Spleen (tissue), 7 donors: ENCODE data around the gene PDGFA.

Experiments
- POLR2A ChIP-seq, 3 donors: fragments of 450-650 bp; IDR thresholded peaks; one replicate each; pipeline ENCODE4 v1.5.1; 2017; ENCODE audit warnings: antibody characterized with exemption in 3 of 3, mild to moderate bottlenecking in 1 of 3
- TF ChIP-seq, protein P1 (sequence below), 11 experiments: fragments of 200-600 bp in 7 of 11; fragments of 450-650 bp in 4 of 11; sonication (generic) in 4 of 11; IDR thresholded peaks in 8 of 11; conservative IDR thresholded peaks in 3 of 11; 1 replicate in 7 of 11; 2 replicates in 4 of 11; pipeline versions ENCODE4 v1.4.0 to v1.8.0; 2016 to 2021; ENCODE audit warnings: antibody characterized with exemption in 11 of 11, inconsistent platforms in 4 of 11, mild to moderate bottlenecking in 1 of 11
- donor health status: DM: no; HTN: no; CAD: no; lungs with moderate emphysema.
- donor health status: DM: no; HTN: no; CAD: no.
- donor health status: DM: no; HTN: no; CAD: no.

DNA sequence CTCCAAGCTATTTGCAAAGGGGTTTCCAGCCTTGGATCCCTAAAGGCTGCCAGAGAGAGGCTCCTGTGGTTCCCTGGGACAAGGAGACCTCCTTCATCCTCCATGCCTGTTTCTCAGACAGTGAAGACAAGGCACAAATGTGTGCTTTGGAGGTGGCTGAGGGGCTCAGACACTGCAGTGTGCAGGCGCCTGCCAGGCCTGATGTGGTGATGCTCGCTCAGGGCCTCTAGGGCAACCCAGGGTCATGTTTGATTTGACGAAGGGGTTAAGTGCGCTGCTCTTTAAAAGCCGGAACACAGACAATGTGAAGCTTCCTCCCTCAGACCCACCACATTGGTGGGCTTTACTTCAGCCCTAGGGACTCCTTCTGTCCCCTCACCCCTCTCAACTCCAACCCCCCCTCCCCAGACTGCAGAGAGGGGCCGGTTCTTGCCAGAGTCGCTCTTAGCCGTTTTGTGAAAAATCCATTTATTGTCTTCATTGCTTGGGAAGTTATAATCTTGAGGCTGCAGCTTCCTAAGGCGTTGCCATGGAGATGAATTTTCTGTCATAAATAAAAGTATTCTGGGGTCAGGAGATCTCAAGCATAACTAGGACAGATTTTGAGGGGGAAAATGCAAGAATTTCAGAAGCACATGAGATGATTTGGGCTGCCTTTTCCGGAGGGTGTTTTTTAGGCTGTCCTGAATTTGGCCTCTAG is 35.8 kb downstream of the PDGFA start:
- TF ChIP-seq POLR2A (IDR thresholded peaks at IDR 0.05) = no peak
- TF ChIP-seq, protein P1, sequence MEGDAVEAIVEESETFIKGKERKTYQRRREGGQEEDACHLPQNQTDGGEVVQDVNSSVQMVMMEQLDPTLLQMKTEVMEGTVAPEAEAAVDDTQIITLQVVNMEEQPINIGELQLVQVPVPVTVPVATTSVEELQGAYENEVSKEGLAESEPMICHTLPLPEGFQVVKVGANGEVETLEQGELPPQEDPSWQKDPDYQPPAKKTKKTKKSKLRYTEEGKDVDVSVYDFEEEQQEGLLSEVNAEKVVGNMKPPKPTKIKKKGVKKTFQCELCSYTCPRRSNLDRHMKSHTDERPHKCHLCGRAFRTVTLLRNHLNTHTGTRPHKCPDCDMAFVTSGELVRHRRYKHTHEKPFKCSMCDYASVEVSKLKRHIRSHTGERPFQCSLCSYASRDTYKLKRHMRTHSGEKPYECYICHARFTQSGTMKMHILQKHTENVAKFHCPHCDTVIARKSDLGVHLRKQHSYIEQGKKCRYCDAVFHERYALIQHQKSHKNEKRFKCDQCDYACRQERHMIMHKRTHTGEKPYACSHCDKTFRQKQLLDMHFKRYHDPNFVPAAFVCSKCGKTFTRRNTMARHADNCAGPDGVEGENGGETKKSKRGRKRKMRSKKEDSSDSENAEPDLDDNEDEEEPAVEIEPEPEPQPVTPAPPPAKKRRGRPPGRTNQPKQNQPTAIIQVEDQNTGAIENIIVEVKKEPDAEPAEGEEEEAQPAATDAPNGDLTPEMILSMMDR (IDR thresholded peaks at IDR 0.05 in 8 of 11, conservative IDR thresholded peaks at IDR 0.05 in 3 of 11) = no peak
